Adrenal gland (tissue), 12 donors: ENCODE results near the gene ITGA2. TPM values are rescaled to one million over a fixed set of nuclear protein-coding genes. Genes with fewer than 3 reads are reported as not detected.

Experiments used
- DNase-seq, 7 donors: peaks; one replicate each; pipeline ENCODE4 v3.0.0-alpha.2; 2019 to 2020
- H3K27ac ChIP-seq, 5 donors: fragments of 200-600 bp; sonication (generic) in 4 of 5; 1 replicate in 3 of 5; 2 replicates in 2 of 5; pipeline versions ENCODE4 v1.5.1 to v1.8.0; 2016 to 2020; ENCODE audit warnings: mild to moderate bottlenecking in 1 of 5
- H3K27me3 ChIP-seq: fragments of 200-600 bp; 2 replicates; pipeline ENCODE4 v1.8.0; 2021
- H3K36me3 ChIP-seq, 2 donors: fragments of 200-600 bp; replicated peaks in 1 of 2; 1 replicate in 1 of 2; 2 replicates in 1 of 2; pipeline versions ENCODE4 v1.5.1 to v1.8.0; 2018 to 2022
- H3K4me1 ChIP-seq, 2 donors: fragments of 200-600 bp; replicated peaks in 1 of 2; 1 replicate in 1 of 2; 2 replicates in 1 of 2; pipeline versions ENCODE4 v1.5.1 to v1.8.0; 2018 to 2021
- H3K4me3 ChIP-seq, 4 donors: fragments of 200-600 bp; sonication (generic) in 3 of 4; one replicate each; pipeline ENCODE4 v1.5.1; 2016 to 2018
- H3K9me3 ChIP-seq, 3 donors: fragments of 200-600 bp; sonication (generic) in 1 of 3; replicated peaks in 1 of 3; 1 replicate in 2 of 3; 2 replicates in 1 of 3; pipeline versions ENCODE4 v1.5.1 to v1.8.0; 2016 to 2021
- POLR2A ChIP-seq, 2 donors: fragments of 450-650 bp; IDR thresholded peaks; one replicate each; pipeline ENCODE4 v1.6.1; 2017; ENCODE audit warnings: antibody characterized with exemption in 2 of 2, mild to moderate bottlenecking in 2 of 2, moderate library complexity in 1 of 2
- WGBS, 4 donors: extraction: QIAGEN DNeasy Blood & Tissue Kit in 2 of 4; methylation state at CpG; one replicate each; pipeline versions ENCODE4 v1.1.5 to v1.1.7; 2013 to 2017; 5-methylcytosine and 5-hydroxymethylcytosine counted together
- intact Hi-C, 2 donors: fragments of 100-400 bp; cut with DNase I; formaldehyde crosslinking; loops; one replicate each; pipeline versions ENCODE4 v1.14.1 to v1.15.0; 2022 to 2023
- polyA plus RNA-seq, 3 donors: library from polyadenylated mRNA; stranded (reverse); fragments of 200-250 nt in 2 of 3; fragments of 350-450 nt in 1 of 3; fragmentation: Illumina TruSeq in 1 of 3; extraction: RNeasy Lipid Tissue Mini Kit (QIAGEN cat#74804) in 1 of 3; gene quantifications; one replicate each; pipeline ENCODE4 v1.2.3, GENCODE V29; 2013 to 2014
- total RNA-seq, 9 donors: library from RNA; depleted of rRNA in 4 of 9; stranded (reverse); fragments of >200 nt in 4 of 9; fragments of 120-200 nt in 1 of 9; fragmentation: NEBNext Ultra II Directional in 1 of 9; extraction: Animal tissue kit (Norgen Biotek cat#: 25700) in 1 of 9; gene quantifications; one replicate each; pipeline versions ENCODE4 v1.1.0 to v1.2.4, GENCODE V29; 2013 to 2023
- TF ChIP-seq, protein P1 (sequence below), 6 experiments: fragments of 450-650 bp in 4 of 6; fragments of 200-600 bp in 2 of 6; sonication (generic) in 1 of 6; IDR thresholded peaks; 1 replicate in 5 of 6; 2 replicates in 1 of 6; pipeline versions ENCODE4 v1.5.1 to v1.8.0; 2016 to 2021; ENCODE audit warnings: antibody characterized with exemption in 6 of 6, mild to moderate bottlenecking in 2 of 6, moderate library complexity in 1 of 6
- donor health status: healthy with polysubstance abuse.
- donor health status: Bipolar disorder and iron deficiency.
- donor health status: DM: yes; HTN: yes; CAD: no.
- donor health status: DM: no; HTN: no; CAD: no.
- donor health status: DM: no; HTN: no; CAD: no.
- donor health status: DM: yes; HTN: yes; CAD: no.

Gene ITGA2
- total and polyA plus RNA-seq, 12 donors, result 1.8 to 127 (median 20.8) TPM

DNA sequence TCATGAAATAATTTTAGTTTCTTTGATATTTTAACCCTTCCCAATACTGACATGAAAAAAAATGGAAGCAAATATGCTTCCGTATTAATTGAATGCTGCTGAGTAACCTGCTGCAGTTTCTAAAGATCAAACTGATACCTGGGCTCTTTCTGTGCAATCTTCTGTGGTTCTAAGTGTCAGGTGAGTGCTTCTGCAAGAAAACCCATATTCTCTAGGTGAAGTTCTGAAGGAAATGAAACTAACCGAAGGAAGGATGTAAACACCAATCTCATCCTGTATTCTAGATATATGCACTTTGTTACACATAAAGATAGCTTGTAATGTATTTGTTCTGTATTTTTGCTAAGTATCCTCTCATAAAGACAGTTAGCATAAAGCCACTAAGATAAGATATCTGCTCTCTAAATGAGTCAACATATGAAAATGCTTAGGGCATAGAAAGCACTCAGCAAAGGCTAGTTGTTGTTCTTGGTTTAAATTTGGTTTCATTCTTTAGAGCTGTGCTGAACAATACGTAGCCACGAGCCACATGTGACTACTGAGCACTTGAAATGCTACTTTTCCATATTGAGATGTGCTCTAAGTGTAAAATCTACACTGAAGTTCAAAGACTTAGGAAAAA is 52.0 kb downstream of the ITGA2 start:
- TF ChIP-seq, protein P1, sequence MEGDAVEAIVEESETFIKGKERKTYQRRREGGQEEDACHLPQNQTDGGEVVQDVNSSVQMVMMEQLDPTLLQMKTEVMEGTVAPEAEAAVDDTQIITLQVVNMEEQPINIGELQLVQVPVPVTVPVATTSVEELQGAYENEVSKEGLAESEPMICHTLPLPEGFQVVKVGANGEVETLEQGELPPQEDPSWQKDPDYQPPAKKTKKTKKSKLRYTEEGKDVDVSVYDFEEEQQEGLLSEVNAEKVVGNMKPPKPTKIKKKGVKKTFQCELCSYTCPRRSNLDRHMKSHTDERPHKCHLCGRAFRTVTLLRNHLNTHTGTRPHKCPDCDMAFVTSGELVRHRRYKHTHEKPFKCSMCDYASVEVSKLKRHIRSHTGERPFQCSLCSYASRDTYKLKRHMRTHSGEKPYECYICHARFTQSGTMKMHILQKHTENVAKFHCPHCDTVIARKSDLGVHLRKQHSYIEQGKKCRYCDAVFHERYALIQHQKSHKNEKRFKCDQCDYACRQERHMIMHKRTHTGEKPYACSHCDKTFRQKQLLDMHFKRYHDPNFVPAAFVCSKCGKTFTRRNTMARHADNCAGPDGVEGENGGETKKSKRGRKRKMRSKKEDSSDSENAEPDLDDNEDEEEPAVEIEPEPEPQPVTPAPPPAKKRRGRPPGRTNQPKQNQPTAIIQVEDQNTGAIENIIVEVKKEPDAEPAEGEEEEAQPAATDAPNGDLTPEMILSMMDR (IDR thresholded peaks at IDR 0.05), result no peak
- no peak for TF ChIP-seq POLR2A (IDR thresholded peaks at IDR 0.05)
- Histone ChIP-seq H3K4me3 (peak overlapping the region in 1 of 4 donors; percentile 1), H3K36me3 (no peaks in the 10 kb centered on the region), H3K27me3 (no peaks in the 10 kb centered on the region), H3K27ac (no peak overlapping the region), H3K4me1 (peaks cover 24 to 42% of the 10 kb centered on the region in 2 donors), H3K9me3 (no peaks in the 10 kb centered on the region)
- 25 to 42% (median 31%) methylated on average over 4 of the region's 4 CpGs for WGBS, 4 donors
- intact Hi-C loops, result no loop called here
- no peak for DNase-seq

DNA sequence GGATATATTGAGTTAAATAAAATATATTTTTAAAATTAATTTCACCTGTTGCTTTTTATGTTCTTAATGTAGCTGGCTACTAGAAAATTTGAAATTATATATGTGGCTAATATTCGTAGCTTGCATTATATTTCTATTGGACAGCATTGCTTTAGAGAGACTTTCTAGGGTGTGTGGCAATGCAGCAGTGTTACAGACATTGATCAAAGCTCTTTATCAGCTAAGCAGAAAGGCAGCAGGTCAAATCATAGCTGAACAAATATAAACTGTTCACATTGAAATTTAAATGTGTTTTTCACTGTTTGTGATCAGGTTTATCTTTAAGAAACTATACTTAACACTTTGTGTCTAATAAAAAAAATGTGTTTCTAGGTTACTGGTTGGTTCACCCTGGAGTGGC is 52.6 kb downstream of the ITGA2 start:
- no peaks in the 10 kb centered on the region for H3K36me3 ChIP-seq
- no peaks in the 10 kb centered on the region for H3K9me3 ChIP-seq
- H3K27me3 ChIP-seq, result no peaks in the 10 kb centered on the region
- WGBS, 4 donors, result 50 to 83% (median 59%) methylated on average over 1 of the region's 1 CpG
- TF ChIP-seq, protein P1 (IDR thresholded peaks at IDR 0.05), result no peak
- H3K4me3 ChIP-seq, result peak overlapping the region in 1 of 4 donors; percentile 1
- intact Hi-C loops, result no loop called here
- peaks cover 28 to 47% of the 10 kb centered on the region in 2 donors for H3K4me1 ChIP-seq
- no peak for DNase-seq
- no peak overlapping the region for H3K27ac ChIP-seq

DNA sequence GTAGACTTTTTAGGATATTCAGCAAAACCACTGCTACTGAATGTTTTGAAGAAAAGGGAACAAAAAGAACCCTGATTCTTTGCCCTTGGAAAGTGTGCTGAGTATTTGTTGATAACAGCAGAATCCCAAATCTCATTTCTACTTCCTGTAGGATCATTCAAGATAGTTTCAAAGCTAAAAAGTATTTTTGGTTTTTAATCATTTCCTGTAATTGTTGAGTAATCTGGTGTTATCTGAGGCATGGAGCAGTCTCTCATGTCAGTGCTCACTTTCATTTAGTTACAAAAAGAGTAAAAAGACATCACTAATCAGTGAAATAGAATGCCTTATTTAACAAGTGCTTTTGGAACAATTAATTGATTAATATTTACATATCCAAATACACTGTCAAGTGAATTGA is 56.1 kb downstream of the ITGA2 start:
- H3K27me3 ChIP-seq, result no peaks in the 10 kb centered on the region
- no peak for DNase-seq
- intact Hi-C loops, result no loop called here
- peaks cover 17 to 37% of the 10 kb centered on the region in 2 donors for H3K4me1 ChIP-seq
- H3K9me3 ChIP-seq, result no peaks in the 10 kb centered on the region
- no peaks in the 10 kb centered on the region for H3K36me3 ChIP-seq
- peak overlapping the region; percentile 9 to 70 (median 62) for H3K27ac ChIP-seq
- no peak overlapping the region for H3K4me3 ChIP-seq
- TF ChIP-seq POLR2A (IDR thresholded peaks at IDR 0.05), result no peak
- TF ChIP-seq, protein P1 (IDR thresholded peaks at IDR 0.05), result no peak

DNA sequence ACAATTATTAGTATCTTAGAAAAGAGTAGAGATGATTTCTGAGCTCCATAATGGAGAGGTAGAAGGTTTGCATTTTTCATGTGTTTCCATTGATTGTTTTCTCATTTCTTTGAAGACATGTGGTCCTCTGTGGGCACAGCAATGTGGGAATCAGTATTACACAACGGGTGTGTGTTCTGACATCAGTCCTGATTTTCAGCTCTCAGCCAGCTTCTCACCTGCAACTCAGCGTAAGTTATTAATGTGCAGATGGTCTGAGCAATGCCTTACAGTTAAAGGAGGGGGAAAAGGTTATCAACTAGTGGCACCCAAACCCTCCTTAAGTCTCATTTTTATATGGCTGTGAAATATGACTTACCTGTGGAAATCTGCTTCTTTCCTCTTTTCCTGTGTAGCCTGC is 59.1 kb downstream of the ITGA2 start:
- H3K4me1 ChIP-seq, result peaks cover 17 to 30% of the 10 kb centered on the region in 2 donors
- peaks cover 0 to 5% of the 10 kb centered on the region in 2 donors for H3K36me3 ChIP-seq
- no peak overlapping the region for H3K27ac ChIP-seq
- no peak for DNase-seq
- intact Hi-C loops, result no loop called here
- no peak for TF ChIP-seq POLR2A (IDR thresholded peaks at IDR 0.05)
- TF ChIP-seq, protein P1 (IDR thresholded peaks at IDR 0.05), result no peak
- no peak overlapping the region for H3K4me3 ChIP-seq
- no peaks in the 10 kb centered on the region for H3K9me3 ChIP-seq
- 85 to 97% (median 91%) methylated on average over 2 of the region's 2 CpGs for WGBS, 4 donors
- no peaks in the 10 kb centered on the region for H3K27me3 ChIP-seq
